HepG2 (cell line): ENCODE data around the gene LRRC34. TPM values are rescaled to one million over a fixed set of nuclear protein-coding genes. Genes with fewer than 3 reads are reported as not detected.
A peak's percentile ranks its signal among the peaks of the same experiment; 100 is the strongest.

Experiments used
- ARHGAP35 ChIP-seq: sonication (generic); formaldehyde crosslinking; IDR thresholded peaks from 2 replicates; pipeline ENCODE4 v1.9.0; 2022; ENCODE audit warnings: mild to moderate bottlenecking, inconsistent platforms, moderate library complexity, missing genetic modification reagents, borderline replicate concordance
- CHD4 ChIP-seq: fragments of 200-600 bp; sonication (generic); IDR thresholded peaks from 2 replicates; pipeline ENCODE4 v1.7.0; 2017; ENCODE audit warnings: mild to moderate bottlenecking, low read length, borderline replicate concordance
- DR1 ChIP-seq: sonication (generic); formaldehyde crosslinking; IDR thresholded peaks from 2 replicates; pipeline ENCODE4 v1.8.0; 2021; ENCODE audit warnings: mild to moderate bottlenecking, missing genetic modification reagents, inconsistent platforms
- DRAP1 ChIP-seq: IDR thresholded peaks from 2 replicates; pipeline ENCODE4 v1.6.1; 2016; ENCODE audit warnings: missing genetic modification reagents, missing compliant biosample characterization
- GATAD2A ChIP-seq: IDR thresholded peaks from 2 replicates; pipeline ENCODE4 v1.6.1; 2016
- HNRNPLL ChIP-seq: fragments of 200-400 bp; formaldehyde crosslinking; IDR thresholded peaks from 2 replicates; pipeline ENCODE4 v1.6.1; 2017; ENCODE audit warnings: mild to moderate bottlenecking, low read depth, low read length; ENCODE audit not compliant: poor library complexity, severe bottlenecking
- MIXL1 ChIP-seq: IDR thresholded peaks from 2 replicates; pipeline ENCODE4 v1.6.1; 2016
- NCOA2 ChIP-seq: sonication (generic); formaldehyde crosslinking; IDR thresholded peaks from 2 replicates; pipeline ENCODE4 v1.8.0; 2022; ENCODE audit warnings: inconsistent platforms
- RFXAP ChIP-seq: sonication (generic); formaldehyde crosslinking; IDR thresholded peaks from 2 replicates; pipeline ENCODE4 v1.4.0; 2020; ENCODE audit warnings: missing genetic modification reagents, borderline replicate concordance
- SIN3A ChIP-seq: IDR thresholded peaks from 2 replicates; pipeline ENCODE4 v1.6.1; 2011; ENCODE audit warnings: low read depth, mild to moderate bottlenecking, control low read depth, low read length, borderline replicate concordance
- ZBTB7B ChIP-seq: sonication (generic); formaldehyde crosslinking; IDR thresholded peaks from 2 replicates; pipeline ENCODE4 v1.4.0; 2020; ENCODE audit warnings: missing genetic modification reagents
- ZHX2 ChIP-seq, 2 experiments: sonication (generic) in 1 of 2; formaldehyde crosslinking in 1 of 2; IDR thresholded peaks; 2 replicates each; pipeline versions ENCODE4 v1.6.1 to v1.9.0; 2014 to 2022; ENCODE audit warnings: antibody characterized with exemption in 1 of 2, borderline replicate concordance in 1 of 2, inconsistent platforms in 1 of 2, low read depth in 1 of 2, missing genetic modification reagents in 1 of 2
- ZMYM4 ChIP-seq: sonication (generic); formaldehyde crosslinking; IDR thresholded peaks from 2 replicates; pipeline ENCODE4 v1.8.1; 2023; ENCODE audit warnings: mild to moderate bottlenecking, missing genetic modification reagents
- ZNF160 ChIP-seq: sonication (generic); formaldehyde crosslinking; IDR thresholded peaks from 2 replicates; pipeline ENCODE4 v1.8.0; 2022; ENCODE audit warnings: mild to moderate bottlenecking, inconsistent platforms, missing genetic modification reagents
- ZNF598 ChIP-seq: sonication (generic); formaldehyde crosslinking; IDR thresholded peaks from 2 replicates; pipeline ENCODE4 v1.5.1; 2020; ENCODE audit warnings: mild to moderate bottlenecking, missing genetic modification reagents, borderline replicate concordance
- ZNF740 ChIP-seq: sonication (generic); formaldehyde crosslinking; IDR thresholded peaks from 2 replicates; pipeline ENCODE4 v1.4.0; 2020; ENCODE audit warnings: missing genetic modification reagents
- ZNF75D ChIP-seq: sonication (generic); formaldehyde crosslinking; IDR thresholded peaks from 2 replicates; pipeline ENCODE4 v1.8.1; 2023; ENCODE audit warnings: missing genetic modification reagents, mild to moderate bottlenecking, borderline replicate concordance
- ZSCAN21 ChIP-seq: sonication (generic); formaldehyde crosslinking; IDR thresholded peaks from 2 replicates; pipeline ENCODE4 v1.8.0; 2022; ENCODE audit warnings: mild to moderate bottlenecking, missing genetic modification reagents, moderate library complexity, borderline replicate concordance
- polyA plus RNA-seq, 8 experiments: library from polyadenylated mRNA; depleted of rRNA in 3 of 8; stranded (reverse) in 7 of 8; unstranded in 1 of 8; fragments of >200 nt; fragmentation: Illumina TruSeq in 4 of 8; extraction: Trizol in 4 of 8; gene quantifications; 2 replicates each; pipeline versions ENCODE4 v1.2.1 to v1.2.3, GENCODE V29; 2011 to 2016; ENCODE audit warnings: low read depth in 4 of 8, missing spikeins in 1 of 8, mixed read lengths in 1 of 8; ENCODE audit not compliant: insufficient read depth in 1 of 8
- total RNA-seq, 5 experiments: library from RNA; depleted of rRNA; stranded (reverse); fragments of >200 nt; fragmentation: Illumina TruSeq; extraction: Trizol; gene quantifications; 2 replicates each; pipeline ENCODE4 v1.2.3, GENCODE V29; 2016; ENCODE audit warnings: low read depth in 1 of 5

LRRC34 gene
- total and polyA plus RNA-seq, 2 of the 13 experiments (the other 11 are each of a cell fraction or from before 2014, with no cell fraction given), result not detected

- TF ChIP-seq ZHX2 (IDR thresholded peaks at IDR 0.05; ENCODE audit: low read depth), result 0 out of 2 replicates have a peak, but pooled peaks have one; percentile 24
- TF ChIP-seq ZHX2 (CRISPR knock-in tag; IDR thresholded peaks at IDR 0.05; ENCODE audit: borderline replicate concordance), result no peak
- peak; percentile 77 for TF ChIP-seq HNRNPLL
- 0 out of 2 replicates have a peak, but pooled peaks have one; percentile 17 for TF ChIP-seq ARHGAP35 (CRISPR knock-in tag)
- TF ChIP-seq ZNF598 (CRISPR knock-in tag), result 0 out of 2 replicates have a peak, but pooled peaks have one; percentile 5
- TF ChIP-seq ZNF75D (CRISPR knock-in tag), result no peak
- no peak; the same call in 1 of the 2 replicates for TF ChIP-seq NCOA2 (CRISPR knock-in tag)
- peak; percentile 98 for TF ChIP-seq DRAP1 (CRISPR knock-in tag)
- TF ChIP-seq MIXL1 (CRISPR knock-in tag), result peak; percentile 73; the same call in 1 of the 2 replicates
- no peak for TF ChIP-seq ZBTB7B
- no peak for TF ChIP-seq RFXAP (CRISPR knock-in tag)
- TF ChIP-seq ZSCAN21 (CRISPR knock-in tag), result no peak
- peak; percentile 81; the same call in 1 of the 2 replicates for TF ChIP-seq ZNF740 (CRISPR knock-in tag)
- TF ChIP-seq ZMYM4 (CRISPR knock-in tag), result peak; percentile 98
- no peak for TF ChIP-seq CHD4
- TF ChIP-seq ZNF160 (CRISPR knock-in tag), result 0 out of 2 replicates have a peak, but pooled peaks have one; percentile 39
- TF ChIP-seq SIN3A, result 0 out of 2 replicates have a peak, but pooled peaks have one; percentile 22
- TF ChIP-seq DR1 (CRISPR knock-in tag), result peak; percentile 92
- TF ChIP-seq GATAD2A (CRISPR knock-in tag), result peak; percentile 37
Measured at GRCh38 chr3:169764882-169765612, 47.7 kb downstream of the LRRC34 start, which contains the start of gene TERC (continued).
